ENCODE data around the gene GRAP. TPM values are rescaled to one million over a fixed set of nuclear protein-coding genes. Genes with fewer than 3 reads are reported as not detected.

Gene GRAP
- total RNA-seq, 1 experiment from 2014 or later, result 0.55 TPM

DNA sequence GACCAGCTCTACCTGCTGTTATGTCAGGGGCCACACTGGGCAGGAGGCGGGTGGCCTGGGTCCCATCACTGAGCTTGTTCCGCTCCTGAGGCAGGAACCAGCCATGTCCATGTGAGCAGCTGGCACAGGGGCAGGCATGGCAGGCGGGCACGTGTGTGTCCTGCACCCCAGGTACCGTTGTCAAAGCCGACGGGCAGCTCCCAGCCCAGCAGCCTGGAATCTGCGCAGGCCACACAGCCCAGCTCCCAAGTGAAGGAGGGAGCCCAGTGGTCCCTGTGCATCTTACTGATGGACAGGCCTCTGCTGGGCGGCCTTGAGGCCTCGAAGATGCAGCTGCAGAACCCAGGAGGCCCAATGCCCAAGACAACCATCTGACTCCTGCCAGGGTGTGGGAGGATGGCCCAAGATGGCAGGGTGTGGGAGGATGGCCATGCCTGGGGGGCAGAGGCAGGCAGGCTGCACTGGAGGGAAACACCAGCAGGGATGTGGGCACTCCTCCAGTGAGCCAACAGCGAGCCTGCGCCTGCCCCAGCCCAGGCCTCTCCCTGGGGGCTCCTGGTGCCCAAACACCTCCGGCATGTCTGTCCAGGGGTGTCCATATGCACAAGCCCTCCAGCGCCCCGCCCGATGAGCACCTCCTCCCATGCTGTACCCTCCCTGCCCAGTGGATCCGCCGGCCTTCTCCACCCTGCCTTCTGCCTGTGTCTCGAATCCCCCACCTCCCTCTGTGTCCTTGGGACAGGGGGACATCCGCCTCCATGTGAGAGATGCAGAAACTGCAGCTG lies 55.0 kb downstream of the GRAP start:
- H3K9me3 ChIP-seq (ENCODE audit: control insufficient read depth, low read depth, low read length), result no peaks in the 10 kb centered on the region
- no peaks in the 10 kb centered on the region for H3K79me1 ChIP-seq (ENCODE audit: insufficient read depth, low read depth, low read length, poor library complexity, severe bottlenecking)
- TF ChIP-seq, protein P1, sequence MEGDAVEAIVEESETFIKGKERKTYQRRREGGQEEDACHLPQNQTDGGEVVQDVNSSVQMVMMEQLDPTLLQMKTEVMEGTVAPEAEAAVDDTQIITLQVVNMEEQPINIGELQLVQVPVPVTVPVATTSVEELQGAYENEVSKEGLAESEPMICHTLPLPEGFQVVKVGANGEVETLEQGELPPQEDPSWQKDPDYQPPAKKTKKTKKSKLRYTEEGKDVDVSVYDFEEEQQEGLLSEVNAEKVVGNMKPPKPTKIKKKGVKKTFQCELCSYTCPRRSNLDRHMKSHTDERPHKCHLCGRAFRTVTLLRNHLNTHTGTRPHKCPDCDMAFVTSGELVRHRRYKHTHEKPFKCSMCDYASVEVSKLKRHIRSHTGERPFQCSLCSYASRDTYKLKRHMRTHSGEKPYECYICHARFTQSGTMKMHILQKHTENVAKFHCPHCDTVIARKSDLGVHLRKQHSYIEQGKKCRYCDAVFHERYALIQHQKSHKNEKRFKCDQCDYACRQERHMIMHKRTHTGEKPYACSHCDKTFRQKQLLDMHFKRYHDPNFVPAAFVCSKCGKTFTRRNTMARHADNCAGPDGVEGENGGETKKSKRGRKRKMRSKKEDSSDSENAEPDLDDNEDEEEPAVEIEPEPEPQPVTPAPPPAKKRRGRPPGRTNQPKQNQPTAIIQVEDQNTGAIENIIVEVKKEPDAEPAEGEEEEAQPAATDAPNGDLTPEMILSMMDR (conservative IDR thresholded peaks at IDR 0.05), result no peak
- H3K18ac ChIP-seq (ENCODE audit: insufficient read length, low read depth, low read length), result no peak overlapping the region
- H3K27me3 ChIP-seq (ENCODE audit: insufficient read depth, low read length), result no peaks in the 10 kb centered on the region
- H3K4me2 ChIP-seq (ENCODE audit: insufficient read depth, insufficient read length, low read length), result no peak overlapping the region
- Mint-ChIP-seq H3K36me3 (ENCODE audit: insufficient read depth in 1 of 3, low read depth in 3 of 3) (peaks cover 16 to 42% (median 39%) of the 10 kb centered on the region in 3 experiments), H3K4me3 (no peak overlapping the region), H3K27me3 (ENCODE audit: low read depth) (no peaks in the 10 kb centered on the region; the same call in 1 of the 2 replicates), H3K27ac (no peak overlapping the region), H3K9me3 (peaks cover 4 to 8% of the 10 kb centered on the region in 2 experiments), H3K4me1 (peaks cover 3 to 7% of the 10 kb centered on the region in 2 experiments; a peak in 3 of 4 replicates)
- no peak overlapping the region for H4K5ac ChIP-seq (ENCODE audit: insufficient read length, low read depth, low read length)
- H4K91ac ChIP-seq (ENCODE audit: insufficient read length, low read depth, low read length), result no peak overlapping the region
- no peak overlapping the region for H3K56ac ChIP-seq (ENCODE audit: insufficient read length, low read depth, low read length)
- H3T11ph ChIP-seq (ENCODE audit: low read length), result no peak overlapping the region
- no peaks in the 10 kb centered on the region for H3K23me2 ChIP-seq (ENCODE audit: insufficient read length, low read depth, low read length, poor library complexity, severe bottlenecking)
- no peak overlapping the region for H2AK5ac ChIP-seq (ENCODE audit: insufficient read length, low read length)
- H3K4me1 ChIP-seq (ENCODE audit: insufficient read depth, low read length), result no peaks in the 10 kb centered on the region
- H4K20me1 ChIP-seq (ENCODE audit: control insufficient read depth, insufficient read depth, insufficient read length), result no peaks in the 10 kb centered on the region
- H3K79me2 ChIP-seq (ENCODE audit: insufficient read depth, low read length), result peaks cover 1% of the 10 kb centered on the region; the same call in 1 of the 2 replicates
- no peak overlapping the region for H2BK20ac ChIP-seq (ENCODE audit: low read depth, low read length, poor library complexity, severe bottlenecking)
- H2BK5ac ChIP-seq (ENCODE audit: insufficient read length, low read length), result no peak overlapping the region
- no peak for DNase-seq
- no peak overlapping the region for H3K4ac ChIP-seq (ENCODE audit: low read depth, low read length)
- H2BK120ac ChIP-seq (ENCODE audit: low read depth, low read length, poor library complexity, severe bottlenecking), result no peak overlapping the region
- H2BK15ac ChIP-seq (ENCODE audit: low read depth, low read length), result no peak overlapping the region
- no peak overlapping the region for H3K27ac ChIP-seq (ENCODE audit: insufficient read length, low read depth, low read length)
- H3K14ac ChIP-seq (ENCODE audit: insufficient read depth, low read length), result no peak overlapping the region
- H2AFZ ChIP-seq (ENCODE audit: low read length), result no peak overlapping the region
- H3K9ac ChIP-seq (ENCODE audit: extremely low read depth, insufficient read length, low read length), result no peak overlapping the region
- no peak overlapping the region for H2BK12ac ChIP-seq (ENCODE audit: insufficient read length, low read depth, low read length)
- H3K23ac ChIP-seq (ENCODE audit: insufficient read length, low read depth, low read length), result no peak overlapping the region
- no CpG with 5 or more reads among the region's 20 CpGs for WGBS (ENCODE audit: extremely low coverage, insufficient read length, low lambda C conversion rate)
- H4K8ac ChIP-seq (replicated peaks; ENCODE audit: insufficient read length, low read depth, low read length), result no peak overlapping the region

Measured in H9 (cell line).